Kidney epithelial cell (primary cell): Measurements from ENCODE around the gene CFAP107. TPM values are rescaled to one million over a fixed set of nuclear protein-coding genes. Genes with fewer than 3 reads are reported as not detected.

Source experiments
- DNase-seq: peaks from one replicate; pipeline ENCODE4 v3.0.0-alpha.2; 2010; ENCODE audit warnings: low read depth
- H3K27me3 ChIP-seq: 2 replicates; pipeline ENCODE4 v1.6.0; 2011; ENCODE audit warnings: low read length; ENCODE audit not compliant: control insufficient read depth, insufficient read depth
- H3K36me3 ChIP-seq: 2 replicates; pipeline ENCODE4 v1.5.1; 2011; ENCODE audit warnings: low read length; ENCODE audit not compliant: control insufficient read depth, insufficient read depth
- H3K4me3 ChIP-seq: 2 replicates; pipeline ENCODE4 v1.5.1; 2011; ENCODE audit warnings: low read depth, mild to moderate bottlenecking, control low read depth, low read length
- total RNA-seq: library from RNA; depleted of rRNA; stranded (reverse); fragments of >200 nt; gene quantifications from 2 replicates; pipeline ENCODE4 v1.2.3, GENCODE V29; 2015
- TF ChIP-seq, protein P1 (sequence below): IDR thresholded peaks from 2 replicates; pipeline ENCODE4 v1.5.1; 2011; ENCODE audit warnings: mild to moderate bottlenecking, moderate library complexity, low read length, control low read depth, inconsistent platforms; ENCODE audit not compliant: insufficient read depth, poor library complexity, severe bottlenecking

The CFAP107 gene, protein sequence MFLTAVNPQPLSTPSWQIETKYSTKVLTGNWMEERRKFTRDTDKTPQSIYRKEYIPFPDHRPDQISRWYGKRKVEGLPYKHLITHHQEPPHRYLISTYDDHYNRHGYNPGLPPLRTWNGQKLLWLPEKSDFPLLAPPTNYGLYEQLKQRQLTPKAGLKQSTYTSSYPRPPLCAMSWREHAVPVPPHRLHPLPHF
- not detected in 2 replicates for total RNA-seq

DNA sequence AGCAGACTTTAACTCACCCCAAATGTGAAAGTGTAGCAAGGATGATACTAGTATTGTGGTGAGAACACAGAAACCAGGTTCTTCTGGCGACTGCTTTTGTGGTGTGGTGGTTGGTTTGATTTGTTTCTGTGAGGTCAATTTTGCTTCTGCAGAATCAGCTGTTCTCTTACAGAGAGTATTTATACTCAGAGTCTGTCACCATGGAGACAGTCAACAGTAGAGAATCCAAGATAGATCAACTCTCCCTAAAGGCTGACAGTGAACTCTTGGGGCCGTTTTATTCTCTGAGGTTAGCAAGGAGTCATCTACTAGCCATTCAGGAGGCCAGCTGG lies at the start of gene CFAP107:
CFAP107 (plus strand) TSS at position 209 of the 332 bp plus-strand sequence. CDS start 231 bp downstream, outside the sequence.
- DNase-seq = no peak
- no peak within 1 kb of the TSS for H3K4me3 ChIP-seq
- no peaks in the 10 kb centered on the region for H3K36me3 ChIP-seq
- H3K27me3 ChIP-seq = no peaks in the 10 kb centered on the region
- TF ChIP-seq, protein P1, sequence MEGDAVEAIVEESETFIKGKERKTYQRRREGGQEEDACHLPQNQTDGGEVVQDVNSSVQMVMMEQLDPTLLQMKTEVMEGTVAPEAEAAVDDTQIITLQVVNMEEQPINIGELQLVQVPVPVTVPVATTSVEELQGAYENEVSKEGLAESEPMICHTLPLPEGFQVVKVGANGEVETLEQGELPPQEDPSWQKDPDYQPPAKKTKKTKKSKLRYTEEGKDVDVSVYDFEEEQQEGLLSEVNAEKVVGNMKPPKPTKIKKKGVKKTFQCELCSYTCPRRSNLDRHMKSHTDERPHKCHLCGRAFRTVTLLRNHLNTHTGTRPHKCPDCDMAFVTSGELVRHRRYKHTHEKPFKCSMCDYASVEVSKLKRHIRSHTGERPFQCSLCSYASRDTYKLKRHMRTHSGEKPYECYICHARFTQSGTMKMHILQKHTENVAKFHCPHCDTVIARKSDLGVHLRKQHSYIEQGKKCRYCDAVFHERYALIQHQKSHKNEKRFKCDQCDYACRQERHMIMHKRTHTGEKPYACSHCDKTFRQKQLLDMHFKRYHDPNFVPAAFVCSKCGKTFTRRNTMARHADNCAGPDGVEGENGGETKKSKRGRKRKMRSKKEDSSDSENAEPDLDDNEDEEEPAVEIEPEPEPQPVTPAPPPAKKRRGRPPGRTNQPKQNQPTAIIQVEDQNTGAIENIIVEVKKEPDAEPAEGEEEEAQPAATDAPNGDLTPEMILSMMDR = no peak

DNA sequence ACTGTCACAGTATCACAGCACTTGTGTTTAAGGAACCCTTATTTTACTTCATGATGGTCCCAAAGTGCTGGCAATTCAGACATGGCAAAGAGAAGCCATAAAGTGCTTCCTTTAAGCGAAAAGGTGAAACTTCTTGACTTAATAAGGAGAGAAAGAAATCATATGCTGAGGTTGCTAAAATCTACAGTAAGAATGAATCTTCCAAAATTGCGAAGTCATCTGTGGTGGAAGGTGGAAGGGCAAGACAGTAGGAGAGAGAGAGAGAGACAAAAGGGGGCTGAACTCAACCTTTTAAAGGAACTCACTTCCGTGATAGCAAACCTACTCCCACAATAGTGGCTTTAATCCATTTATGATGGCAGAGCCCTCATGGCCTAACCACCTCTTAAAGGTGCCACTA lies 49.3 kb upstream of the CFAP107 start:
- no peaks in the 10 kb centered on the region for H3K36me3 ChIP-seq
- no peak overlapping the region for H3K4me3 ChIP-seq
- TF ChIP-seq, protein P1 = no peak
- no peaks in the 10 kb centered on the region for H3K27me3 ChIP-seq
- no peak for DNase-seq

DNA sequence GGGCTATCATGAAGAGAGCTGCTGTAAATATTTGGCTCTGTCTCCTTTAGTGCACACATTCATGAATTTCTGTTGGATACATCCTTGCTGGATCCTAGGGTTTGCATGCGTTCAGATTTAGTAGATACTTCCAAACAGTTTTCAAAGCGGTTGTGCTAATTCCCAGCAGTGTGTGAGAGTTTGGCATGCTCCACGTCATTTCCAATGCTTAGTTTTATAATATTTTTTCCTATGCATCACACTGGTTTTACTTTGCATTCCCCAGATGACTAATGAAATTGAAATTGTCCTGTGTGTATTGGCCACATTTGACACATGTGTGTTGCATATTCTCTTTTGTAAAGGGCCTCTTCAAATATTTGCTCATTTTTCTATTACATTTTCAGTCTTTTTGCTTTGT lies 48.6 kb upstream of the CFAP107 start:
- Histone ChIP-seq H3K4me3 (no peak overlapping the region), H3K36me3 (no peaks in the 10 kb centered on the region), H3K27me3 (no peaks in the 10 kb centered on the region)
- TF ChIP-seq, protein P1 = no peak
- no peak for DNase-seq

DNA sequence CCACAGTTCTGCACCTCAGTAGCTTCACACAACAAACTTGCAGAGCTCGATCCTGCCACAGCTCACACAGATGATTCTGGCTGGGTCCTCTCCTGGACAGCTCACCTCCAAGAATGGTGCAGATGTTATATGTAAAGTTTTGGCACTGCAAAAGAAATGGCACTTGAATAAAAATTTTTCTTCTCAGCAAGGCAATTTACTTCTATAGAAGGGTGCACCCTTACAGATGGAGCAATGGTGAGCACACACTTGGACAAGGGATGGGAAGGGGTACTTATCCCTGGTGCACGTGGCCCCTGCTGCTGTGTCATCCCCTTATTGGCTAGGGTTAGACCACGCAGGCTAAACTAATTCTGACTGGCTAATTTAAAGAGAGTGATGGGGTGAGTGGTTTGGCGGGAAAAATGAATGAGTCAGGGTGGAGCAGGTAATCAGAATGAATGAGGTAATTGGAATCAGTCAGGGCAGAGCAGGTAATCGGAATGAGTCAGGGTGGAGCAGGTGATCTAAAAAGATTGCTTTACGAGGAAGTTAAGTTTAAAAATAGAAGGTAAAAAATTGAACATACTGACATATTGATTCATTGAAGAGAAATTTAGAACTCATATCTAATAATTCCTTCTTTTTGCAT lies 42.1 kb upstream of the CFAP107 start:
- TF ChIP-seq, protein P1 = no peak
- Histone ChIP-seq H3K27me3 (no peaks in the 10 kb centered on the region), H3K36me3 (no peaks in the 10 kb centered on the region), H3K4me3 (no peak overlapping the region)
- no peak for DNase-seq

DNA sequence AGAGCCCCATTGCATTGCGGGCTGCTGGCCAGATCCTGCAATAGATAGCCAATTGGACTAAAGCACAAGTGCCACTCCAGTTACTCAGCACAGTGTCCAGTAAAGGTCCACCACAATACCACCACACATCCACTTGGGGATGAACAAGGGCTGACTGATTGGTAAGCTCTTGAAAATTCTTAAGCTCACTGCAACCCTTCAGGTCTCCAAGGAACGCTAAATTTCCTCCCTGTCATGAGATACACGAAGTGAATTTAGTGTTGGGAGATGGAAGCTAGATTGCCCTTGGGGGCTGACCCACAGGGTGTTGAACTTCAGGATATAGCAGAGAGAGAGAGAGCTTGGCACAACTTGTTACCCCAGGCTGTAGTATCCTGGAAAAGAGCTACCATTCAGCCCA lies 39.9 kb upstream of the CFAP107 start:
- no peak overlapping the region for H3K4me3 ChIP-seq
- H3K27me3 ChIP-seq = no peaks in the 10 kb centered on the region
- TF ChIP-seq, protein P1 = no peak
- H3K36me3 ChIP-seq = no peaks in the 10 kb centered on the region
- no peak for DNase-seq
